HUES6 (cell line): Measurements from ENCODE around the gene COPB2.

Experiments used
- H3K27ac ChIP-seq: 2 replicates; pipeline ENCODE4 v1.7.0; 2013; ENCODE audit warnings: low read depth, mild to moderate bottlenecking, low read length, inconsistent platforms
- H3K27me3 ChIP-seq: 2 replicates; pipeline ENCODE4 v1.6.1; 2013; ENCODE audit warnings: low read length; ENCODE audit not compliant: control insufficient read depth, insufficient read depth
- H3K36me3 ChIP-seq: 2 replicates; pipeline ENCODE4 v1.6.1; 2013; ENCODE audit warnings: low read length; ENCODE audit not compliant: control insufficient read depth, insufficient read depth
- H3K4me1 ChIP-seq: 2 replicates; pipeline ENCODE4 v1.6.1; 2013; ENCODE audit warnings: low read length; ENCODE audit not compliant: control insufficient read depth, insufficient read depth
- H3K4me3 ChIP-seq: 2 replicates; pipeline ENCODE4 v1.5.1; 2013; ENCODE audit warnings: low read depth, low read length
- H3K9ac ChIP-seq: one replicate; pipeline ENCODE4 v1.6.1; 2013; ENCODE audit warnings: mild to moderate bottlenecking, low read length
- H3K9me3 ChIP-seq: 2 replicates; pipeline ENCODE4 v1.6.1; 2013; ENCODE audit warnings: low read depth, low read length; ENCODE audit not compliant: control insufficient read depth, insufficient read depth

The COPB2 gene

GRCh38 chr3:139389552-139390368, at the start of gene COPB2:
TSS of gene COPB2 (minus strand) at chr3:139389647. CDS start at chr3:139389550, 97 bp downstream.
- no peaks in the 10 kb centered on the region for H3K27me3 ChIP-seq
- peak within 1 kb of the TSS; percentile 91 for H3K9ac ChIP-seq
- H3K9me3 ChIP-seq: no peaks in the 10 kb centered on the region
- peaks cover 2% of the 10 kb centered on the region; the same call in 1 of the 2 replicates for H3K36me3 ChIP-seq
- 0 out of 2 replicates have a peak, but pooled peaks cover 8% of the 10 kb centered on the region for H3K4me1 ChIP-seq
- H3K27ac ChIP-seq: peak within 1 kb of the TSS; percentile 88
- H3K4me3 ChIP-seq: peak within 1 kb of the TSS; percentile 88

GRCh38 chr3:139434764-139435307, 45.4 kb upstream of the COPB2 start:
- Histone ChIP-seq H3K9me3 (no peaks in the 10 kb centered on the region), H3K9ac (no peak overlapping the region), H3K4me3 (no peak overlapping the region), H3K27me3 (no peaks in the 10 kb centered on the region), H3K27ac (no peak overlapping the region), H3K36me3 (no peaks in the 10 kb centered on the region), H3K4me1 (peaks cover 15% of the 10 kb centered on the region)

- no peak overlapping the region for H3K27ac ChIP-seq
- H3K9me3 ChIP-seq: no peaks in the 10 kb centered on the region
- H3K36me3 ChIP-seq: no peaks in the 10 kb centered on the region
- H3K27me3 ChIP-seq: no peaks in the 10 kb centered on the region
- peaks cover 15% of the 10 kb centered on the region for H3K4me1 ChIP-seq
- H3K9ac ChIP-seq: no peak overlapping the region
- no peak overlapping the region for H3K4me3 ChIP-seq
These were observed 44.8 kb upstream of the COPB2 start for GRCh38 chr3:139434228-139434627.

- Histone ChIP-seq H3K4me1 (peaks cover 15% of the 10 kb centered on the region), H3K27me3 (no peaks in the 10 kb centered on the region), H3K9me3 (no peaks in the 10 kb centered on the region), H3K27ac (no peak overlapping the region), H3K36me3 (no peaks in the 10 kb centered on the region), H3K4me3 (no peak overlapping the region), H3K9ac (no peak overlapping the region)
These were observed 43.6 kb upstream of the COPB2 start for GRCh38 chr3:139433089-139433488.

GRCh38 chr3:139430493-139430892, 41.0 kb upstream of the COPB2 start:
- H3K36me3 ChIP-seq: no peaks in the 10 kb centered on the region
- H3K9ac ChIP-seq: no peak overlapping the region
- H3K4me1 ChIP-seq: peaks cover 15% of the 10 kb centered on the region
- H3K27me3 ChIP-seq: no peaks in the 10 kb centered on the region
- no peaks in the 10 kb centered on the region for H3K9me3 ChIP-seq
- no peak overlapping the region for H3K27ac ChIP-seq
- H3K4me3 ChIP-seq: no peak overlapping the region

- Histone ChIP-seq H3K36me3 (no peaks in the 10 kb centered on the region), H3K4me3 (no peak overlapping the region), H3K4me1 (0 out of 2 replicates have a peak, but pooled peaks cover 5% of the 10 kb centered on the region), H3K9ac (no peak overlapping the region), H3K9me3 (no peaks in the 10 kb centered on the region), H3K27me3 (no peaks in the 10 kb centered on the region), H3K27ac (no peak overlapping the region)
These were observed 38.0 kb upstream of the COPB2 start for GRCh38 chr3:139427283-139428060.

- Histone ChIP-seq H3K27me3 (no peaks in the 10 kb centered on the region), H3K36me3 (no peaks in the 10 kb centered on the region), H3K4me3 (no peak overlapping the region), H3K9ac (no peak overlapping the region), H3K9me3 (no peaks in the 10 kb centered on the region), H3K4me1 (0 out of 2 replicates have a peak, but pooled peaks cover 5% of the 10 kb centered on the region), H3K27ac (no peak overlapping the region)
These were observed 36.4 kb upstream of the COPB2 start for GRCh38 chr3:139425745-139426400.

DNA sequence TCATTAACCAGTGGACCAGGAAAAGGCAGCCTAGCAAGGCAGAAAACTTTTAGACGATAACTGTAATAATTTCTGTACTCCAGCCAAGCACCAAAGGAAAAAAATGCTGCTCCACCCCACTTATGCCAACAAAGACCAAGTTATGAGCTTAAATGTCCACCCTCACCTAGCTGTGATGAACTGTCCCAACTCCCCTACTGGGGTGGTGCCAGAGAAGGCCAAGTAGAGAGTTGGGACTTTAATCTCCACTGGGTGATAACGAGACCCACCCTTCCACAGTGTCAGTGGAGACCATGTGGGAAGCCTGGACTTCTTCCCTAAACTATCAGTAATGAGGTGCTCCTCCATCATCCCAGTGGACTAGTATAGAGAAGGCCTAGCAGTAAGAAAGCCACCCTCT, 33.8 kb upstream of the COPB2 start:
- H3K36me3 ChIP-seq: no peaks in the 10 kb centered on the region
- H3K4me1 ChIP-seq: no peaks in the 10 kb centered on the region
- no peaks in the 10 kb centered on the region for H3K27me3 ChIP-seq

DNA sequence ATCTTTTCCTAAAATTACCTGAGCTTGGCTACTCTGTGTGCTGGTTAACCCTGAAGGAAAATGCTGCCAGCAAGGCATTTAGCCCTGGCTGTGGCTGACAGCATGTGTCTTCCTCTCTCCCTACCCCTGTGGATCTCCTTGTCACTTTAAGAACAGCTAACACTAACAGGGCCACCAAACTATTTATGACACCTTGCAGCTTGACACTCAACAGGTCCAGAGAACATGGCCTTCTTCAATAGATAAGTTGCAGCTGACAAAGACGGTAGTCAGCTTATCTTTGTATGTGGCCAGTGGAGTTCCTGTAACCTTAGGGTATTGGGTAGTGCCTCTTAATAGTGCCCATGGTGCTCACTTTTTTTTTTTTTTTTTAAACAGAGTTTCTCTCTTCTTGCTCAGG, 32.0 kb upstream of the COPB2 start:
- Histone ChIP-seq H3K9ac (no peak overlapping the region), H3K27ac (no peak overlapping the region), H3K4me1 (no peaks in the 10 kb centered on the region), H3K9me3 (no peaks in the 10 kb centered on the region), H3K36me3 (no peaks in the 10 kb centered on the region), H3K4me3 (no peak overlapping the region), H3K27me3 (no peaks in the 10 kb centered on the region)

More for the DNA sequence above, 33.8 kb upstream of the COPB2 start:
- Histone ChIP-seq H3K9ac (no peak overlapping the region), H3K27ac (no peak overlapping the region), H3K4me3 (no peak overlapping the region), H3K9me3 (no peaks in the 10 kb centered on the region)

GRCh38 chr3:139421040-139421439, 31.6 kb upstream of the COPB2 start:
- Histone ChIP-seq H3K27me3 (no peaks in the 10 kb centered on the region), H3K4me3 (no peak overlapping the region), H3K9me3 (no peaks in the 10 kb centered on the region), H3K9ac (no peak overlapping the region), H3K4me1 (no peaks in the 10 kb centered on the region), H3K36me3 (no peaks in the 10 kb centered on the region), H3K27ac (no peak overlapping the region)
